K562 (cell line): ENCODE results near the gene ZNF718. TPM values are rescaled to one million over a fixed set of nuclear protein-coding genes. Genes with fewer than 3 reads are reported as not detected.

Experiments used
- ATAC-seq: fragments of 200-7000 bp; cut with Tn5 transposase; 3 replicates; pipeline ENCODE4 v1.9.1; 2020; ENCODE audit warnings: moderate library complexity
- BruUV-seq: library from RNA; stranded (reverse); fragments of 400-500 nt; replicated peaks from 2 replicates; lab custom pipeline; 2021; lab: Mats Ljungman, UMichigan
- CTCF ChIA-PET: fragments of 300-600 bp; formaldehyde crosslinking; extraction: SDS; loops from one replicate; lab custom pipeline; 2021; ENCODE audit warnings: low intra/inter-chr PET ratio; lab: Yijun Ruan, JAX
- POLR2A ChIA-PET: fragments of 300-600, 350-650 bp; sonication (Branson Sonifier 250); formaldehyde crosslinking; extraction: SDS; loops from one replicate; lab custom pipeline; 2021; ENCODE audit warnings: antibody characterized with exemption, inconsistent platforms; lab: Yijun Ruan, JAX
- DNase-seq, 4 experiments: peaks; one replicate each; pipeline versions ENCODE4 v3.0.0 to v3.0.0-alpha.2; 2011 to 2018; ENCODE audit warnings: low spot score in 3 of 4, mixed read lengths in 3 of 4; ENCODE audit errors: extremely low read depth in 1 of 4
- FAIRE-seq: peaks from 2 replicates; lab custom pipeline; 2011; peaks lifted over from hg19 to GRCh38; lab: Jason Lieb, UNC
- H2AFZ ChIP-seq: 2 replicates; pipeline ENCODE4 v1.6.0; 2011; ENCODE audit warnings: low read depth, low read length, control low read depth, inconsistent platforms
- H3K27ac ChIP-seq: fragments of 200-600 bp; 3 replicates; pipeline ENCODE4 v1.8.0; 2011; ENCODE audit warnings: low read depth, mild to moderate bottlenecking, control low read depth, inconsistent platforms, low read length, moderate library complexity, mixed read lengths; ENCODE audit errors: extremely low read depth
- H3K27me3 ChIP-seq, 2 experiments: fragments of 300-600 bp in 1 of 2; 2 replicates in 1 of 2; 3 replicates in 1 of 2; pipeline versions ENCODE4 v1.6.0 to v1.8.0; 2011; ENCODE audit warnings: inconsistent platforms in 2 of 2, low read length in 2 of 2, mild to moderate bottlenecking in 1 of 2, mixed read lengths in 1 of 2, moderate library complexity in 1 of 2; ENCODE audit not compliant: control insufficient read depth in 2 of 2, insufficient read depth in 2 of 2
- H3K36me3 ChIP-seq: fragments of 300-600 bp; 3 replicates; pipeline ENCODE4 v1.8.0; 2011; ENCODE audit warnings: mild to moderate bottlenecking, low read length, inconsistent platforms; ENCODE audit not compliant: control insufficient read depth, insufficient read depth
- H3K4me1 ChIP-seq, 2 experiments: fragments of 200-600 bp in 1 of 2; replicated peaks in 1 of 2; 2 replicates in 1 of 2; 3 replicates in 1 of 2; pipeline versions ENCODE4 v1.5.1 to v1.8.0; 2011; ENCODE audit warnings: inconsistent platforms in 2 of 2, low read length in 2 of 2, mild to moderate bottlenecking in 1 of 2, mixed read lengths in 1 of 2, moderate library complexity in 1 of 2; ENCODE audit not compliant: control insufficient read depth in 2 of 2, insufficient read depth in 2 of 2
- H3K4me2 ChIP-seq: 2 replicates; pipeline ENCODE4 v1.6.1; 2011; ENCODE audit warnings: low read length, control low read depth, inconsistent platforms, mixed read lengths; ENCODE audit not compliant: insufficient read depth
- H3K4me3 ChIP-seq: fragments of 200-600 bp; sonication (generic), shearing (Covaris generic); 2 replicates; pipeline ENCODE4 v1.5.1; 2016; ENCODE audit warnings: control low read depth, inconsistent platforms
- H3K79me2 ChIP-seq: fragments of 200-600 bp; 3 replicates; pipeline ENCODE4 v1.8.0; 2011; ENCODE audit warnings: low read length, inconsistent platforms; ENCODE audit not compliant: control insufficient read depth, insufficient read depth
- H3K9ac ChIP-seq, 2 experiments: 2 replicates each; pipeline versions ENCODE4 v1.6.0 to v1.6.1; 2011; ENCODE audit warnings: low read depth in 2 of 2, low read length in 2 of 2, control low read depth in 1 of 2, inconsistent platforms in 1 of 2, mild to moderate bottlenecking in 1 of 2, mixed read lengths in 1 of 2; ENCODE audit not compliant: insufficient read depth in 1 of 2
- H3K9me1 ChIP-seq: one replicate; pipeline ENCODE4 v1.6.0; 2011; ENCODE audit warnings: inconsistent platforms, mild to moderate bottlenecking, low read length, moderate library complexity; ENCODE audit not compliant: control insufficient read depth, insufficient read depth
- H3K9me3 ChIP-seq: replicated peaks from 2 replicates; pipeline ENCODE4 v1.5.1; 2011; ENCODE audit warnings: low read depth, low read length, inconsistent platforms; ENCODE audit not compliant: control insufficient read depth, insufficient read depth
- H4K20me1 ChIP-seq: replicated peaks from 2 replicates; pipeline ENCODE4 v1.6.1; 2011; ENCODE audit warnings: low read length, inconsistent platforms, mixed read lengths; ENCODE audit not compliant: control insufficient read depth, insufficient read depth
- BHLHE40 ChIP-seq: IDR thresholded peaks from 2 replicates; pipeline ENCODE4 v1.6.1; 2011; ENCODE audit warnings: low read length, improper control_type of control experiment
- HDAC6 ChIP-seq: IDR thresholded peaks from 2 replicates; pipeline ENCODE4 v1.6.1; 2012; ENCODE audit warnings: low read depth, mild to moderate bottlenecking, control low read depth, inconsistent platforms, low read length, moderate library complexity
- MAX ChIP-seq: sonication (generic); formaldehyde crosslinking; IDR thresholded peaks from 2 replicates; pipeline ENCODE4 v1.9.0; 2022; ENCODE audit warnings: mild to moderate bottlenecking, missing genetic modification reagents
- SMAD3 ChIP-seq: fragments of 450-650 bp; formaldehyde crosslinking; conservative IDR thresholded peaks from 2 replicates; pipeline ENCODE4 v1.4.0; 2020; ENCODE audit warnings: mild to moderate bottlenecking
- TAF1 ChIP-seq: IDR thresholded peaks from 2 replicates; pipeline ENCODE4 v1.6.1; 2011; ENCODE audit warnings: mild to moderate bottlenecking, low read length, moderate library complexity; ENCODE audit not compliant: insufficient read depth, control insufficient read depth, severe bottlenecking; ENCODE audit errors: extremely low read depth
- TBL1XR1 ChIP-seq, 2 experiments: IDR thresholded peaks; 2 replicates each; pipeline ENCODE4 v1.6.1; 2012; ENCODE audit warnings: improper control_type of control experiment in 2 of 2, low read length in 2 of 2, mild to moderate bottlenecking in 1 of 2
- TCF15 ChIP-seq: fragments of 250-450 bp; sonication (Bioruptor Pico); IDR thresholded peaks from 2 replicates; pipeline ENCODE4 v1.8.0; 2022; ENCODE audit warnings: moderate library complexity, mild to moderate bottlenecking, inconsistent platforms
- ZNF24 ChIP-seq: fragments of 450-650 bp; IDR thresholded peaks from 2 replicates; pipeline ENCODE4 v1.6.1; 2016
- WGBS: fragments of 100-300 bp; shearing (Covaris generic); methylation state at CpG from one replicate; pipeline ENCODE4 v1.1.6; 2016; ENCODE audit warnings: low coverage, mixed read lengths; ENCODE audit not compliant: insufficient coverage; ENCODE audit errors: missing lambda C conversion rate; 5-methylcytosine and 5-hydroxymethylcytosine counted together
- in situ Hi-C: fragments of 300-500 bp; cut with MboI; formaldehyde crosslinking; loops from 4 replicates; pipeline ENCODE4 v1.15.0; 2018; ENCODE audit warnings: inconsistent platforms, mixed read lengths
- intact Hi-C: fragments of 100-400 bp; cut with micrococcal nuclease; formaldehyde crosslinking; loops from 2 replicates; pipeline ENCODE4 v1.14.2; 2022
- polyA plus RNA-seq, 8 experiments: library from polyadenylated mRNA; depleted of rRNA in 4 of 8; stranded (reverse) in 5 of 8; unstranded in 3 of 8; fragments of >200 nt; fragmentation: Nextera tagmentation in 2 of 8; fragmentation: Illumina TruSeq in 1 of 8; extraction: Ambion mirVana in 2 of 8; extraction: Trizol in 1 of 8; gene quantifications; 2 replicates each; pipeline versions ENCODE4 v1.2.1 to v1.2.3, GENCODE V29; 2011 to 2014; ENCODE audit warnings: inconsistent platforms in 1 of 8, missing spikeins in 1 of 8
- total RNA-seq, 7 experiments: library from RNA; depleted of rRNA in 6 of 7; stranded (reverse); fragments of >200 nt in 6 of 7; fragmentation: Illumina TruSeq in 2 of 7; extraction: Trizol in 2 of 7; gene quantifications; 2 replicates each; pipeline versions ENCODE4 v1.2.1 to v1.2.3, GENCODE V29; 2011 to 2021; ENCODE audit warnings: low replicate concordance in 1 of 7

Gene ZNF718
- total and polyA plus RNA-seq, 9 of the 15 experiments (the other 6 are each of a cell fraction or from before 2014, with no cell fraction given): 1.00 to 5.3 (median 2.7) TPM

- DNase-seq (no peak), FAIRE-seq (no peak), ATAC-seq (no peak)
- Histone ChIP-seq H3K9ac (no peak overlapping the region), H3K9me3 (peaks cover 2% of the 10 kb centered on the region; the same call in 1 of the 2 replicates), H3K4me2 (no peak overlapping the region), H3K9me1 (no peaks in the 10 kb centered on the region), H3K79me2 (no peaks in the 10 kb centered on the region), H3K27me3 (no peaks in the 10 kb centered on the region), H3K27ac (no peak overlapping the region), H3K36me3 (no peaks in the 10 kb centered on the region), H2AFZ (no peak overlapping the region), H4K20me1 (no peaks in the 10 kb centered on the region), H3K4me1 (no peaks in the 10 kb centered on the region), H3K4me3 (no peak overlapping the region)
- TF ChIP-seq TCF15 (no peak), BHLHE40 (no peak), TAF1 (no peak), ZNF24 (no peak), HDAC6 (no peak), SMAD3 (CRISPR knock-in tag) (no peak), TBL1XR1 (IDR thresholded peaks at IDR 0.05; ENCODE audit: low read length in 2 of 2) (no peak), MAX (CRISPR knock-in tag) (no peak)
- CTCF ChIA-PET: no interaction called here
- intact Hi-C loops: no loop called here
- BruUV-seq: no TSS peak
- in situ Hi-C loops: no loop called here
- 0% methylated on average over 2 of the region's 2 CpGs for WGBS
- POLR2A ChIA-PET: no interaction called here
These were observed 10.6 kb upstream of the ZNF718 start for GRCh38 chr4:113732-114131.
